ENCODE measurements around the gene PHLPP1.

The PHLPP1 gene

DNA sequence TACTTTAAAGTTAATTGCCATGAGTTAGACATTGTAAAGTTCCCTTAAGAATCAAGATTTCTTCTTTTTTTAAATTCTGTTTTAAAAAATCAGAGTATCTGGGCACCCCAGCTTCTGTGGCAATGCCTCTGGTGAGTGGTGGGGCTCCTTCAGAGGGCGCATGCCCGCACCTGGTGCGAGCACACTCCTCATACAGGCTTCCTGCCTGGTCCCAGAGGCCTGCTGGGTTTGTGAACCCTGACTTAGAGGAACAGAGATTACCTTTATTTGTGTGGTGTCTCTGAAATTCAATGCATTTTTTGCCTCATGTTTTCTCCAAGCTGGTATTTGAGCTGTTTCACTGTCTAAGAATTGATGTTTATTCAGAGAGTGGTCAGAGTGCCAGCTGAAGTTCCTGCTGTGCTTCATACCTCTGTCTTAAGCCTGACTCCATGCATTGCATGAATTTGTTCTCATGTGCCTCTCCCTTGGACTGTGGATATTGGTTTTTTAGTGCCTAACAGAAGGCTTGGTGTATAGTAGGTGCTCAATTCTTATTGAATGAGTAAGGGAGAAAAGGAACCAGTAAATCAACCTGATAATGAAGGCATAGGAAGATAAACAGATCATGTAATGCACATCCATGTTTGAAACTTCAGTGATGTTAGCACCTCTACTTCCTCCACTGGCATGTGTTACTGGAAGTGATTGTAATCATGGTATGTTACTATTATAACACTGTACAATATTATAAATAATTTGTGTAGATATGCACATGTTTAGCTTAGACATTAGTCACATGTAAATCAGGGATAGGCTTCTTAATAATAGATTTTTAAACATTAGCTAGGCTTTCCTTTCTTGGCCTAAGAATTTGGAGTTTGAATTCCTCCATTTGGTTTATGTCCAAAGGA lies 29.0 kb downstream of the PHLPP1 start:
- DNase-seq, result no peak

DNA sequence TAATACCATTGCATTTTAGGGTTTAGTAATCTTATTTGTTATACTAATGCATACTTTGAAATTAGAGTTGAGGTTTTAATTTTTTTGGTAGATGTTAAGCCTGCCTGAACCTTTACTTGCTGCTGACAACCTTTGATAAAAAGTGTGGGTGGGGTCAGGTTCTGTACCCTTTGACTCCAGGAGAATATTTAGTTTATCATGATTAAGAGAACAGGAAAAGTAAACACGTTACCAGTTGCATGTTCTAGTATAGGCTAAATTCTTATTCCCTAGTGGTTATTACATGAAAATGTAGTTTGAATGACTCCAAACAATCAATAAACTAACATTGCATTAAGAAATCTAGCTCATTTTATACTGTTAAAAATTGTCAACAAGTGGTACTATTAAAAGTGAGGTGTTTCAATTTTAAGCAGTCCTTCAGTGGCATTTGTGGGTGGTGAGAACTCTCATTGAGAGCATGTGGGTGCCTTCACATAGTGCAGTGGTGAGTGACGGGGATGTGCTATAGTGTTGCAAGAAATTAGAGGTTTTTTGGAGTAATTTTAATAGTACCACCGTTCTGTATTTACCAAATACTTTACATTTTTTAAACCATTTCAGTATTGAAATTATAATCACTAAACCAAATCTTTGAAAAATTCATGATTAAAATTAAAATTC lies 29.9 kb downstream of the PHLPP1 start:
- no peak for DNase-seq

DNA sequence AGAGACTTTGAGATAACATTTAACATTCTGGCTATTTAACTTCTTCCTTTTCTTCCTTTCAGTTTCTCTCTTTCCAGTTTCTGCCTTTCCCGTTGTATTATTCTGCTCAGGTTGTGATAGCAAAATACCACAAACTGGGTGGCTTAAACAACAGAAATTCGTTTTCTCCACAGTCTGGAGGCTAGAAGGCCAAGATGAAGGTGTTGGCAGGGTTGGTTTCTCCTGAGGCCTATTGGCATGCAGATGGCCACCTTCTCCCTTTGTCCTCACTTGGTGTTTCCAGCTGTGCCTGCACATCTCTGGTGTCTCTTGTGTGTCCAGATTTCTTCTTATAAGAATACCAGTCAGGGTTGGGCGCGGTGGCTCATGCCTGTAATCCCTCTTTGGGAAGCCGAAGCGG lies 34.0 kb downstream of the PHLPP1 start:
- DNase-seq, result no peak

DNA sequence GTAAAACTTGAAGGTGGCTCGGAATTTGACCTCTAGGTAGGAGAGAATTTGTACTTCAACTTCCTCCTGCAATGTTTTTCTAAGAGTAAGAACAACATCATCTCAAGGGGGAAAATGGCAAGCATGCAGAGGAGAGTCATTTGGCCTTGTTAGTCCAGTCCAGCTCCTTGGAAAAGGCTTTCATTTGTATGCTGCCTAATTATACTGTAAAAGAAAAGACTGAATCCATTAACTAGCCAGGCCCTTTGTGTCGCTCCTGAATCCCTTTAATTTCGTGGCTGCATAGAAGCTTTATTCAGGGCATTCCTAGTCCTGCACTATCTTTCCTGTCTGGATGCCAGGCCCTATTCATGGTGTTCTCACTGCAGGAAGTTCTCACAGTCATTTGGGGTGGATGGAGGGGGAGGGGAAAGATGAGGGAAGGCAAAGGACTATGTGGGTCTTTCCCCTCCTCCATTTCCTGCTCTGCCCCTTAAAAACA lies 36.0 kb downstream of the PHLPP1 start:
- DNase-seq, result no peak

DNA sequence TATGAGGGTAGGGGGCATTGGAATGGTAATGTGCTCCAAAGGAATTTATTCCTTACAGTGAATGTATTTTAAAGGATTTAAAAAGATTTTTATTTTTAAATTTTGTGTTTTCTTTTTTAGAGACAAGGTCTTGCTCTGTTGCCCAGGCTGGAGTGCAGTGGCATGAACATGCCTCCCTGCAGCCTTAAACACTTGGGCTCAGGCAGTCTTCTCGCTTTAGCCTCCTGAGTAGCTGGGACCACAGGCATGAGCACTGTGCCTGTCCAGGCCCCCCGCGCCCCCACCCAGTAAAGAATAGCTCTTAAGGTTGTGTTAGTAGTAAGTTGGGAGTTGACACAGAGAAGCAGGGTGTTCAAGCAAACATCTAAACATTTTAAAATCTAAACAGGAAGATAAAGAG lies 36.6 kb downstream of the PHLPP1 start:
- no peak for DNase-seq

DNA sequence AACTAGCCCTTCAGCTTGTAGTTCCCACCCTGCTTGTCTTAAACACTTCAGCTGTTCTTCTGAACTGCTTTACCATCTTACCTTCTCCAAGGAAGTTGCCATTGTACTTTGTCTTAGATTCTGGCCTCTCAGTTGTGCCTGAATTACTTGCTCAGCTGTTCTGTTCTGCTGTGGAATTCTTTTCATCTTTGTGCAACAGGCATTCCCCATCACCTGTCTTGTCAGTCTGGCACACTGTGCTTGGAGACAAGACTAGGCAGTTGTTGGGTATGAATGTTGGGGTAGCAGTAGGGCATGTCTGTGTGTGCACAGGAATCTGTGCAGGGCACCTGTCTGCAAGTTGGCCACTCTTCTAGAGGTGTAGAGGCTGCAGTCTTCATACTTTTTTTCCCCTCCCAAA lies 38.7 kb downstream of the PHLPP1 start:
- no peak for DNase-seq

DNA sequence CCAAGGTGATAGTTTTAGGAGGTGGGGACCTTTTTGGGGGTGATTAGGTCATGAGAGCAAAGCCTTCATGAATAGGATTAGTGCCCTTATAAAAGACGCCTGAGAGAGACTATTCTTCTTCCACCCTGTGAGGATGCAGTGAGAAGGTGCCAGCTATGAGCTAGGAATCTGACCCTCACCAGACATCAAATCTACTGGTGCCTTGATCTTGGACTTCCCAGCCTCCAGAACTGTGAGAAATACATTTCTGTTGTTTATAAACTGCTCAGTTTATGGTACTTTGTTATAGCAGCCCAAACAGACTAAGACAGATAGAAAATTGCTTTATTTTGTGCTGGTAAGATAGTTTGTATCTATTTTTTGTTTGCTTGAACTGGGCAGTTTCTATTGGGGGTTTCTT lies 40.1 kb downstream of the PHLPP1 start:
- no peak for DNase-seq

DNA sequence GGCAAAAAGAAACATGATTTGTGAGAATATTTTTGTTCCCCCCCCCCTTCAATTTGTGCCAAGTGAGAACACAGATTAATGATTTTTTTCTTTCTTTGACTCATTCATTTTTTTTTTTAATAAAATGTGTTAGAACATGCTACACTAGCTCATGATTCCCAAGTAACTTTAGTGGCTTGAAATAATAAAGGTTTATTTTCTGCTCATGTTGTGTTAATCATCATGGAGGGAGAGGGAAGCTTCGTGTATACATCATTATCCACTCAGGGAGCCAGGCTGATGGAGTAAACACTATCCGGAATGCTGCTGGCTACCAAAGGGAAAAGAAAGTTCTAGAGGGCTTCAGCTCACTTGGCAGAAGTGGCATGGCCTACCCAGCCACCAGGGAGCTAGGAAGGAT lies 40.6 kb downstream of the PHLPP1 start:
- no peak for DNase-seq

DNA sequence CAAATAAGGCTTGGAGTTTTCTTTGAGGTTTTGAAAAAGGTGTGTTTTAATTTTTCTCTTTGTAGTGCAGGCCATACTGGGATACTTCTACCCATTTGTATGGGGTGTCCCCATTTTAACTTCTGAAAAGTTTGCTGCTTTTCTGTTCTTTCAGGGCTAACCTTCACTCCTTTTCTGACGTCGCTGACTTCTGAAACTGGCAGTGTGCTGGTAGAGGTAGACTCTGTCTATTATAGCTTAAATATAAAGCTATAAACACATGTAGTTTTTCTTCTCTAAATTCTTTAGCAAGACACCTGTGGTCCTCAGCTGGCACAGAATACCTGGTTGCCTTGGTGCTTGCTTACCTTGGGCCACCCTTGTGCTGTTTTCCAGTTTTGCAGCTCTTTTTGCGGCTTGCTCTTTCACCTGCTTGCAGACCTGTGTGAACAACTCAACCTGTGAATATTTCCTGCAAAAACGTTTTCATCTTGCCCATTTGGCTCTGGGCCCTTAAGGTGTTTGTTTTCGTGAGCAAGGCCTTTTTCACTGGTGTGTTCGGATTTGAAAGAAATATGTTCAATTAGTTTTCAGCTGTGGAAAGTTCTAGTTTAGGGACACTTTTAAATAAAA lies 42.2 kb downstream of the PHLPP1 start:
- DNase-seq, result no peak

DNA sequence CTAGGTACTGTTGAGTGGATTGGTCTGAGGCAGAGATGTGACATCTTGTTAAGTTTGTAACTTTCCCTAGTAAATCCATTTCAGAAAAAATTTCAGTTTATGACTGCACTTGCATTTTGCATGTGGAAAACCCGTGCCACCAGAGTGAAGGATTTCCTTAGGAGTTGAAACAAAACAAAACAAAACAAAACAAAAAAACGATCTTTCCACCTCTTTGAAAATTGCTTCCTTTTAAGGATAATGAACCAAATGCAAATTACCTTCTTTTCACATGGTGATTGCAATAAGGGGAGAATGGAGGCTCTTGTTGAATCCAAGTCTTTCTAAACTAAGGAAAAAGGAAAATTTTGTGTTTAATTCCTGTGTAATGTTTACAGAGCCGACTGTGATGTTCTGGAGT lies 43.2 kb downstream of the PHLPP1 start:
- no peak for DNase-seq

DNA sequence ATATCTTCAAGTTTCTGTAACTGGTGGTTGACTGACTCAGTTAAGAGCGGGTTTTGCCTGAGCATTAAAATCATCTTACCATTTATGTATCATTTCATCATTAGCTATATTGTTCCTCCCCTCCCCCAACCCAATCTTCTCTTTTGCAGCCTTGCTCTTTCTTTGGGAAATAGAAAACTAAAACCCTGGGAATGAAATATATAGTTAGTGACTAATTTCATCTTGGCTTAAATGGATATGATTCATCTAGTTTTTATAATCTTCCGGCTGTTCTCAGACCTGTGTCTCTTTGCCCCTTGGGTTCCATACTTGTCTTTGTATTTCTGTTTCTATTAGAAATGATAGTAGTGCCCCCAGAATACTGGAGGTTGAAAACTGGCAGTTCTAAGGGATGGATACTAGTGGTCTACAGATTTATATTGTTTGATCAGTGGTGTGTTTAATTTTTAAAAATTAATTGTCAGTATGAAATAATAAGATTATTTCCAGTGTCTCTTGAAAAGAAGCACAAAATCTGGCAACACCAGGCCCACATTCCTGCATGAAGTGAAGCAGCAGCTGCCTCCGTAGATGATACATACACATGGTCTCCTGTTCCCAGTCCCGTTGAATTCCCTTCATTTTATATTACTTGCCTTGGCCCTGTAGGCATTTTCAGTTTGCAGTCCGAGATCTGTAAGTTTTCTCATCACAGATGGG lies 44.5 kb downstream of the PHLPP1 start:
- no peak for DNase-seq

DNA sequence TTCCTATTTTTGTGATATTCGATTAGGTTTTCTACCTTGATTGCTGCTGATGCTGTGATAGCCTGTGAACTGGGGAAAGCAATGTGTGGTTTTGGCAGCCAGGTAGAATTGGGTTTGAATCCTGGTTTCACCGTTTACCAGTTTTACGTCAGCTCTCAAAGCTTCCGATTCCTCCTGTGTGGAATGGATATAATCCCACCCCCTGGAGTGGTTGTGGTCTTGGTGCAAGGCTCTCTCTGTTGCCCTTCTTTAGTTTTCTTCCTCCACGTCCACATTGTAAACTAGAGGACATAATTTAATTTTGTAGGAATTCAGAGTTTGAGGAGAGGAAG lies 45.0 kb downstream of the PHLPP1 start:
- no peak for DNase-seq

DNA sequence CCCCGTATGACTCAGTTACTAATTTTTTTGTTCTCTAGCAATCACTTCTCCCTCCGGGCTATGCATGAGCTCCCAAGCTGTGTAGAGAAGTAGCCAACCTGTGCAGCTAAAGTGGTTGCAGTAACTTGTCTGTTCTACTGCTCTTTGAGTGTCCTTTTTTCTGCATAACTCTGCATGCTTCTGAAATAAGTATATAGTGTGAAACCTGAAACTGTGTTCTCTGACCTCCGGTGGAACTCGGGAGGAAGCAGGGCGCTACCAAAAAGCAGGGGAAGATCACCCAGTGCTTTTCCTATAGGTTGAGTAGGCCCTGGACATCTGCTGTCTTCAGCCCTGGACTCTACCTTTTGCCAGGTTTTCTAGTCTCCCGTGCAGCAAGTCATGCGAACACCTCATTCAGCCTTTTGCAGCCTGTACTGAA lies 47.8 kb downstream of the PHLPP1 start:
- DNase-seq, result no peak

DNA sequence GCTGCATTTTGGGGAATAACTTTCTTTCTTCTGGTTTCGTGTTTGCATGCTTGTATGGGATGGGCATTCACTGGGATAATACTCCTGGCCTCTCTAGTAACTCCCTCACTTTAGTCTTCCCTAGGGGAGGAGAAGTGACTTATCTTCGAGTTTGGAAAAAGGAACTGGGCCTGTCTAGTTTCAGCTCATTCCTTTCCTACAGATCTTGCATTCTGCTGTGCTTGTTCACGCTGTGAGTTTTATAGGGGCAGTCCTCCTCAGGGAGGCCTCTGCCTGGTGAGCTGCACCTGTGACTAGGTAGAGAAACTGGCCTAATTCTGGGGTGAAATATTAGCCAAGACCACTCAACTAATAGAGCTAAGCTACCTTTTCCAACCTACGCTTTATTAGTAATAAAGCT lies 50.9 kb downstream of the PHLPP1 start:
- DNase-seq, result no peak

DNA sequence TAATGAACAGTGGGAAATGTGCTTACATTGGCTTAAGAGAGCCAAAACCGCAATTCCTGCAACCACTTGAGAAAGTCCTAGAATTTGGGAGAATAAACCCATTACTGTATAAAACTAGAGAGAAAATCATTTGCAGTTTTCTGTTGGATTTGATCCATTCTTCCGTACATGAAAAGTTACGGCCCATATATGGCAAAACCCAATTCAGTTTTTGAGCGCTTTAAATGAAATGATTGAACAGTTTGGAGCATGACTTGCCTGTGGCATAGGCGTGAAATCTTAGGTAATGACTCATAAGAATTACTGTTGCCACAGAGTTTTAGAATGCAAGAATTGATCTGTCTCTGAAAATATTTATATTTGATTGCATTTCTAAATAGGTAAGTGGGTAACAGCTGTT lies 52.0 kb downstream of the PHLPP1 start:
- DNase-seq, result no peak

DNA sequence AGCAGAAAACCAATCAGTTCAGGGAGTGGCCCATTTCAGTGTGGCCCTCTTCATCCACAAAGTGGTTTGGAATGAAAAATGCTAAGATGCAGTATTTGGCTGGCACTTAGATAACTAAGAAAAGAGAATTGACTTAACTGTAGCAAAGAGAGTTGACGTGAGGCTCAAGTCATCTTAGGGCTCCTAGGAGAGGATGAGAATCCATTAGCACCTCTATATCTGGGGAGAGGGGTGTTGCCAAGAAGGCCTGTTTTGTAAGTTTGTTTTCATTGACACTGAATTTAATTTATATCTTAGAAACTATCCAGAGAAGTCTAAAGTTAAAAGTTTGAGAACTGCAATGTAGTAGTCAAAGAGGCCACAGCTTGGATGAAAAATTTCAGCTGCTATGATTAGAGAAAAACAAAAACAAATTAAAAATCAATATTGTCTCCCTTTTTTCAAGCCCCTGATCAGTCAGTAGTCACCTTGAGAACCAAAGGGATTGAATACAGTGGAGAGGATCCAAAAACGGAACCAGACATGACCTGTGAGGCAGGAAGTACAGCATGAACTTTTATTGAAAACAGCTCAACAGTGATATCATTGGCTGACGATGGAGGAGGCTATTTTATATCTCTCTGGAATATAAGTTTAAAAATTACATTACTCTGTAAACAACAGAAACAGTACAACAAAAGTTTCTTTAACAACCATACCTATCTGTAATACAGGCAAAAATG lies 52.7 kb downstream of the PHLPP1 start:
- no peak for DNase-seq

DNA sequence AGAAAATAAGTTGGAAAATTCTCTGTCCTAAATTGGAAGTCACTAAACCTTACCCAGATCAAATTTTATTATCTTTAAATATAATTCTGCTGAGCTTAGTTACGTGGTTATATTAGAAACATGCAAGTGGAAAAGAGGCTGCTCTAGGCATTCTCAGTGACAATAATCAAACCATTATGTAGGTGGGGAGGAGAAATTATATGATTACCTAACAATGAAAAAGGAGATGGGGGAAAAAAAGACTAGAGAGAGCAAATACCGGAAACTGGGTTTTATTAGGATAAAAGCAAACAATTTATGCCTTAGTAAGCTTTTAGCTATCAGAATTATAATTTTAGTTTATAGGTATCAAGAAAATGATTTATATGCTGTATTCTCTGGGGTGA lies 53.2 kb downstream of the PHLPP1 start:
- DNase-seq, result no peak

DNA sequence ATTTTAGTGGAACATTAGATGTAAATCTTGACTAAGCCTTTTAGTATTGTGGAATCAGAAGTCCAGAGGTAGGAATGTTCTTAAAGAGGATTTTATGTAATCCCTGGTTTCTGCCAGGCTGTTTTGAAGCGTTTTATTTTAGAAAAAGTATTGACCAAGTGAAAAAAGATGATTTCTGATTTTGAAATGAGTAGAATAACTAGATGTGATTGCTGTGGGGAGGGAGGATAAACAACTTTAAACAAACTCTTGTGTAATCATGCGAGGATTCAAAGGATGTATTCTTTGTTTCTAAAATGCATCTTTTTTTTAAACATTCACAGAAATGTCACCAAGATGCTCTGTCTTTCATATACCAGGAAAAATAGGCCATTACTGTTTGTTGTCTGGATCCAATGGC lies 53.9 kb downstream of the PHLPP1 start:
- DNase-seq, result no peak

DNA sequence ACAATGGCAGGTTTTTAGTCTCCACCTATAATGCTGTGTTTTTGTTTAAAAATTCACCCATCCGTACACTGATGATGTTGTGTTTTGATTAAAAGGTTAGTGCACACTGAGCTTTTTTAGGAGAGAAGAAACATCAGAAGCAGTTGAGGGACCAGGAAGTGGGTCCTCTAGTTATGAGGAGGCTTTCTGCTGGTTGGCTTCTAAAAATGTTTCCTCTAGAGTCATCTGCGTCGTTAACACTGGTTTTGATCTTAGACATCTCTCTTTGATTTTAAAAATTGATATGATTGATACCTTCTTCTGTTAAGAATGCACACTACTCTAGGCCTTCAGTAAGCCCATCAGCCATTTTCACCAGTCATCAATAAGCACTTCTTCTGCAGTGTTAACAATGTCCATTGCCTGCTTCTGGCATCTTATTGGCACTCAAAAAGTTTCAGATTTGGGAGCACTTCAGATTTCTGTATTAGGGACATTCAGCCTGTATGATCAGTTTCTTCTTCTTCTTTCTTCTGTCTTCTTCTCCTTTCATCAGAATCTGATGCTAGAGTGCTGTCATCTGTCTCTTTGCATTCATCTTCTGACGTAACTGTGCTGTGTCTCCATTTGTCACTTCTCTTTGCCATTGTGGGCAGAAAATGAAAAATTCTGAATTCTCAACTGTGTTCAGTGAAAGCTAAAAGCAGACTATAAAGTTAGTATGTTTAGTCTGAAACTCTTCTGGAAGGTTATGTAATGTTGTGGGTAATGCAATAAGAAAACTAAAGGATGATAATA lies 56.3 kb downstream of the PHLPP1 start:
- DNase-seq, result no peak

DNA sequence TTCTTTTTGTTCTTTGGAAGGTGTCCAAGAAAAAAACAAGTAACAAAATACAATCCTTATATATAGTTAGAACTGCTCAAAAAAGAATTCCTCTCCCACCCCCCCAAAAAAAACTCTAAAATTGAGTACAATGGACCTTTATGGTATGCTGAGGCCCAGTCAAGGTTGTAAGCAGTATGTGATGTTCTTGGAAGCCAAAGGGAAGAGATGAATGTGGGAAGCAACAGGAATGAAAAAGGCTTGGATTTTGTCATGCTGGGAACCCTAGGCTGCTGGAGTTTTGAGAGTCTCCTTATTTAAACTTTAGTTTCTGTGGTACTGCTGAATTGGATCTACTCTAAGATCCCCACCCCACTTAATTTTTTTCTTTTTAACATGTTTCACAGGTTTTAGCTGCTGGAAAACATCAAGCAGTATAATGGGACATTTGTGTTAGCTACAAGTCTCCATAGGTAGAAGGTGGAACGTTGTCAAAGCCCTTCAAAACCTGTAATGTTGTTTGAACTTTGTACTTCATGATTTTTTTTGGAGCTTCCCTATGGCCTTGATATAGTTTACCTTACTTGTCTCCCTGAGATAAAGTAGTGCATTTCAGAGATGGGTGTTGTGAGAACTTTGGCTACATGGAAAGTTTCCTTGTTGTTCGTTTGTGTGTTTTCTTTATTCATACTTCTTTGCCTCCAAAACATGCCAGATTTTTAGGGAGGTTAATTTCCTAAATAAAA lies 57.7 kb downstream of the PHLPP1 start:
- DNase-seq, result no peak

DNA sequence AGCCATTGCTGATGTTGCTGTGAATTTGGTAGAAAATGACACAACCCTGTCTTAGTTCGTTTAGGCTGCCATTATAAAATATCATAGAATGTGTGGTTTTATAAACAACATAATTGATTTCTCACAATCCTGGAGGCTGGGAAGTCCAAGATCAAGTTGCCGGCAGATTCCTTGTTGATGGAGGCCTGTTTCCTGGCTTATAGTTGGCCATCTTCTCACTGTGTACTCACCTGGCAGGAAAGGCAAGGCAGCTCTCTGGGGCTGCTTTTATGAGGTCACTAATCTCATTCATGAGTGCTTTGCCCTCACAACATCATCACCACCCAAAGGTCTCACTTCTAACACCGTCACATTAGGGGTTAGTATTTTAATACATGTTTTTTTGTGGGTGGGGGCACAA lies 58.4 kb downstream of the PHLPP1 start:
- no peak for DNase-seq
